Testis (tissue), 3 donors: ENCODE data around the gene NUTF2. TPM values are rescaled to one million over a fixed set of nuclear protein-coding genes. Genes with fewer than 3 reads are reported as not detected.

Experiments used
- DNase-seq: peaks from one replicate; pipeline ENCODE4 v3.0.0-alpha.2; 2019
- H3K27ac ChIP-seq, 2 donors: fragments of 200-600 bp; sonication (generic); one replicate each; pipeline ENCODE4 v1.5.1; 2019
- H3K27me3 ChIP-seq: fragments of 200-600 bp; sonication (generic); one replicate; pipeline ENCODE4 v1.5.1; 2019
- H3K36me3 ChIP-seq: fragments of 200-600 bp; sonication (generic); one replicate; pipeline ENCODE4 v1.5.1; 2017; ENCODE audit warnings: low read depth; ENCODE audit errors: missing control alignments
- H3K4me1 ChIP-seq: fragments of 200-600 bp; sonication (generic); one replicate; pipeline ENCODE4 v1.5.1; 2019
- H3K4me3 ChIP-seq, 2 donors: fragments of 200-600 bp; sonication (generic); one replicate each; pipeline ENCODE4 v1.5.1; 2017 to 2019
- H3K9me3 ChIP-seq: fragments of 200-600 bp; sonication (generic); one replicate; pipeline ENCODE4 v1.5.1; 2017
- CTCF ChIP-seq, 3 experiments: fragments of 450-650 bp in 2 of 3; fragments of 200-600 bp in 1 of 3; sonication (generic) in 1 of 3; IDR thresholded peaks; one replicate each; pipeline ENCODE4 v1.5.1; 2016 to 2019; ENCODE audit warnings: antibody characterized with exemption in 3 of 3, mild to moderate bottlenecking in 2 of 3, moderate library complexity in 1 of 3
- POLR2A ChIP-seq: fragments of 450-650 bp; IDR thresholded peaks from one replicate; pipeline ENCODE4 v1.6.1; 2017; ENCODE audit warnings: antibody characterized with exemption, mild to moderate bottlenecking, moderate library complexity
- WGBS, 2 donors: methylation state at CpG; one replicate each; pipeline ENCODE4 v1.1.5; 2018; 5-methylcytosine and 5-hydroxymethylcytosine counted together
- intact Hi-C: fragments of 100-400 bp; cut with DNase I; formaldehyde crosslinking; loops from one replicate; pipeline ENCODE4 v1.15.1; 2023; ENCODE audit warnings: low total_unique reads
- polyA plus RNA-seq: library from polyadenylated mRNA; stranded (reverse); fragments of 350-450 nt; fragmentation: Illumina TruSeq; extraction: RNeasy Lipid Tissue Mini Kit (QIAGEN cat#74804); gene quantifications from one replicate; pipeline ENCODE4 v1.2.3, GENCODE V29; 2014; ENCODE audit warnings: low read depth, low replicate concordance; ENCODE audit not compliant: insufficient read depth
- total RNA-seq, 2 donors: library from RNA; depleted of rRNA; stranded (reverse); fragments of >200 nt; gene quantifications; one replicate each; pipeline ENCODE4 v1.2.3, GENCODE V29; 2016

The NUTF2 gene
- total and polyA plus RNA-seq, 3 donors from 2014 or later, result 121 to 297 (median 239) TPM

- H3K36me3 ChIP-seq, result no peaks in the 10 kb centered on the region
- intact Hi-C loops, result no loop called here
- no peak for TF ChIP-seq CTCF (IDR thresholded peaks at IDR 0.05)
- no peak for TF ChIP-seq POLR2A
These were observed 21.6 kb upstream of the NUTF2 start for GRCh38 chr16:67825119-67825518.

DNA sequence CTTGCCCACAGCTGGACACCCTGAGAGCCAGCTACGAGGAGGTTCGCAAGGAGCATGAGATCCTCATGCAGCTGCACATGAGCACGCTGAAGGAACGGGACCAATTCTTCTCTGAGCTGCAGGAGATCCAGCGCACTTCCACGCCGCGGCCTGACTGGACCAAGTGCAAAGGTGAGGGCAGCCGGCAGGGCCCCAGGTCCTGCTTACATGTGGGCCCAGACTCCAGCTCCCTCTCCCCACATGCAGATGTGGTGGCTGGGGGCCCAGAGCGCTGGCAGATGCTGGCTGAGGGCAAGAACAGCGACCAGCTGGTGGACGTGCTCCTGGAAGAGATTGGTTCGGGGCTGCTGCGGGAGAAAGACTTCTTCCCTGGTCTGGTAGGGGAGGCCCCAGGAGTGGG is 20.8 kb upstream of the NUTF2 start:
- Histone ChIP-seq H3K36me3 (no peaks in the 10 kb centered on the region), H3K27me3 (no peaks in the 10 kb centered on the region)
- 87 to 91% methylated on average over 6 to 14 of the region's 14 CpGs for WGBS, 2 donors

More at GRCh38 chr16:67825119-67825518, 21.6 kb upstream of the NUTF2 start:
- DNase-seq, result no peak
- no peaks in the 10 kb centered on the region for H3K4me1 ChIP-seq
- no peak overlapping the region for H3K4me3 ChIP-seq
- WGBS, 2 donors, result 90 to 92% methylated on average over 2 to 8 of the region's 8 CpGs
- no peaks in the 10 kb centered on the region for H3K27me3 ChIP-seq
- no peaks in the 10 kb centered on the region for H3K9me3 ChIP-seq
- H3K27ac ChIP-seq, result no peak overlapping the region

GRCh38 chr16:67828651-67829050 is 18.1 kb upstream of the NUTF2 start:
- H3K9me3 ChIP-seq, result no peaks in the 10 kb centered on the region
- no peaks in the 10 kb centered on the region for H3K4me1 ChIP-seq
- intact Hi-C loops, result no loop called here
- no peak overlapping the region for H3K27ac ChIP-seq
- H3K27me3 ChIP-seq, result no peaks in the 10 kb centered on the region
- no peaks in the 10 kb centered on the region for H3K36me3 ChIP-seq
- WGBS, 2 donors, result 92 to 100% methylated on average over 1 to 4 of the region's 4 CpGs
- H3K4me3 ChIP-seq, result no peak overlapping the region
- DNase-seq, result no peak
- no peak for TF ChIP-seq CTCF (IDR thresholded peaks at IDR 0.05)
- TF ChIP-seq POLR2A, result no peak

More for the DNA sequence above, 20.8 kb upstream of the NUTF2 start:
- Histone ChIP-seq H3K9me3 (no peaks in the 10 kb centered on the region), H3K27ac (no peak overlapping the region), H3K4me1 (no peaks in the 10 kb centered on the region), H3K4me3 (no peak overlapping the region)
- DNase-seq, result no peak
- intact Hi-C loops, result no loop called here
- TF ChIP-seq POLR2A (no peak), CTCF (IDR thresholded peaks at IDR 0.05) (no peak)

DNA sequence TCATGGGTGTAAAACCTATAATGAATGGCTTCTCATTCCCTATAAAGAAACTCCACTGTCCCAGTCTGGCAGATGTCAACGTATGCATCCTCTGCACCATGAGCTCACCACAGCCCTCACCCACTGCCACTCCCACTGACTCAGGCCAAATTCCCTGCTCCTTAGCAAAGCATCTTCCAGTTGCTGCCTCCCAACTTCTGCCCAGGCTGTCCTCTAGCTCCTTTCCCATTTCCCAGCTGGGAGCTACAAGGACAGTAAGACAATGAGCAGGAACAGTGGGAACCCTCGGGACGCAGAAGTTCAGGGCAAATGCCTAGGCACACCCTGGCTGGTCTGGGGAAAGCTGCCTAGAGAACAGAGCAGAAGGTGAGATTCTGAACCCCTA is 13.7 kb upstream of the NUTF2 start:
- Histone ChIP-seq H3K4me3 (peak overlapping the region; percentile 81 to 86), H3K4me1 (peaks cover 4% of the 10 kb centered on the region), H3K27me3 (no peaks in the 10 kb centered on the region), H3K9me3 (no peaks in the 10 kb centered on the region), H3K27ac (peak overlapping the region; percentile 51 to 84), H3K36me3 (no peaks in the 10 kb centered on the region)
- TF ChIP-seq POLR2A (no peak), CTCF (IDR thresholded peaks at IDR 0.05) (no peak)
- WGBS, 2 donors, result 0 to 1% methylated on average over 3 of the region's 3 CpGs
- intact Hi-C loops, result no loop called here
- no peak for DNase-seq

GRCh38 chr16:67833415-67834241 is 13.1 kb upstream of the NUTF2 start:
- no peak for TF ChIP-seq CTCF (IDR thresholded peaks at IDR 0.05)
- TF ChIP-seq POLR2A, result no peak
- intact Hi-C loops, result no loop called here
- no peaks in the 10 kb centered on the region for H3K36me3 ChIP-seq
- H3K27ac ChIP-seq, result peak overlapping the region; percentile 51 to 84
- 0% methylated on average over 10 to 49 of the region's 49 CpGs for WGBS, 2 donors
- H3K4me3 ChIP-seq, result peak overlapping the region; percentile 81 to 86
- no peaks in the 10 kb centered on the region for H3K27me3 ChIP-seq
- peak; percentile 97 for DNase-seq
- no peaks in the 10 kb centered on the region for H3K9me3 ChIP-seq
- peaks cover 4% of the 10 kb centered on the region for H3K4me1 ChIP-seq
